ENCODE measurements around the gene ITPKB. TPM values are rescaled to one million over a fixed set of nuclear protein-coding genes. Genes with fewer than 3 reads are reported as not detected.

The ITPKB gene
- total and polyA plus RNA-seq, 4 donors, result 2.1 to 31.8 (median 11.7) TPM

DNA sequence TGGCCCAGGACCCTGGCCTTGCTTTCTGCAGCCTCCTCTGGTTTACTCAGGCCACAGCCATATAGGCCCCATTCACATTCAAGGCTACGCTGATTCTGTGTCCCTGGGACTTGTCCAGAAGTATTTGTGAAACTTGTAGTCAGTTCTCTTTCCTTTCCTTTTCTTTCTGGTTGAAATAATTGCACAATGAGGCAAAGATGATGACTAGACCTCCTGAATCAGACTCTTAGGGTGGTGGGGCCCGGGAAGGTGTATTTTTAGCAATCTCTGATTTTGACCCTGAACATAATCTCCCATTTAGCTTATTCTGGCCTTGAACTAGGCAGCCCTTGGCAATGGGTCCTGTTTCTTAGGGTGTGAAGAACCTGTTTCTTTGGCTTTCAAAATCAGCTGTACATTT lies 150.6 kb downstream of the ITPKB start:
- no peak for ATAC-seq (ENCODE audit: low FRiP score)
- WGBS, 2 donors, result 37 to 46% methylated on average over 2 of the region's 2 CpGs
- H3K27me3 ChIP-seq (ENCODE audit: control insufficient read depth in 1 of 2, insufficient read depth in 2 of 2, low read length in 1 of 2), result no peaks in the 10 kb centered on the region
- no peaks in the 10 kb centered on the region for H3K4me1 ChIP-seq (ENCODE audit: control insufficient read depth in 1 of 2, insufficient read depth in 2 of 2, low read length in 2 of 2)
- H3K9me3 ChIP-seq (ENCODE audit: control insufficient read depth, low read length), result no peaks in the 10 kb centered on the region
- H3K36me3 ChIP-seq (ENCODE audit: control insufficient read depth in 1 of 2, insufficient read depth in 2 of 2, low read length in 1 of 2), result no peaks in the 10 kb centered on the region
- no peak overlapping the region for H3K27ac ChIP-seq (ENCODE audit: low read depth in 1 of 2, low read length in 2 of 2)
- DNase-seq, result no peak
- H3K4me3 ChIP-seq (ENCODE audit: low read length in 2 of 2), result no peak overlapping the region
- intact Hi-C loops (cut with DNase I), result no loop called here

- Histone ChIP-seq H3K27me3 (ENCODE audit: control insufficient read depth in 1 of 2, insufficient read depth in 2 of 2, low read length in 1 of 2) (no peaks in the 10 kb centered on the region), H3K4me1 (ENCODE audit: control insufficient read depth in 1 of 2, insufficient read depth in 2 of 2, low read length in 2 of 2) (no peaks in the 10 kb centered on the region), H3K9me3 (ENCODE audit: control insufficient read depth, low read length) (no peaks in the 10 kb centered on the region), H3K27ac (ENCODE audit: low read depth in 1 of 2, low read length in 2 of 2) (no peak overlapping the region), H3K36me3 (ENCODE audit: control insufficient read depth in 1 of 2, insufficient read depth in 2 of 2, low read length in 1 of 2) (no peaks in the 10 kb centered on the region), H3K4me3 (ENCODE audit: low read length in 2 of 2) (no peak overlapping the region)
- no peak for ATAC-seq (ENCODE audit: low FRiP score)
- DNase-seq, result no peak
- intact Hi-C loops (cut with DNase I), result no loop called here
- WGBS, 2 donors, result 89 to 90% methylated on average over 16 of the region's 16 CpGs
Observed at GRCh38 chr1:226586650-226587422, 152.2 kb downstream of the ITPKB start.

GRCh38 chr1:226586116-226586515 lies 153.0 kb downstream of the ITPKB start:
- Histone ChIP-seq H3K27ac (ENCODE audit: low read depth in 1 of 2, low read length in 2 of 2) (no peak overlapping the region), H3K4me3 (ENCODE audit: low read length in 2 of 2) (no peak overlapping the region), H3K9me3 (ENCODE audit: control insufficient read depth, low read length) (no peaks in the 10 kb centered on the region), H3K4me1 (ENCODE audit: control insufficient read depth in 1 of 2, insufficient read depth in 2 of 2, low read length in 2 of 2) (no peaks in the 10 kb centered on the region), H3K36me3 (ENCODE audit: control insufficient read depth in 1 of 2, insufficient read depth in 2 of 2, low read length in 1 of 2) (no peaks in the 10 kb centered on the region), H3K27me3 (ENCODE audit: control insufficient read depth in 1 of 2, insufficient read depth in 2 of 2, low read length in 1 of 2) (no peaks in the 10 kb centered on the region)
- ATAC-seq (ENCODE audit: low FRiP score) (no peak), DNase-seq (no peak)
- intact Hi-C loops (cut with DNase I), result no loop called here
- WGBS, 2 donors, result 94 to 96% methylated on average over 7 of the region's 7 CpGs

GRCh38 chr1:226584164-226584563 lies 154.9 kb downstream of the ITPKB start:
- H3K4me3 ChIP-seq (ENCODE audit: low read length in 2 of 2), result no peak overlapping the region
- no peaks in the 10 kb centered on the region for H3K4me1 ChIP-seq (ENCODE audit: control insufficient read depth in 1 of 2, insufficient read depth in 2 of 2, low read length in 2 of 2)
- DNase-seq (no peak), ATAC-seq (ENCODE audit: low FRiP score) (no peak)
- H3K9me3 ChIP-seq (ENCODE audit: control insufficient read depth, low read length), result no peaks in the 10 kb centered on the region
- intact Hi-C loops (cut with DNase I), result no loop called here
- no peaks in the 10 kb centered on the region for H3K27me3 ChIP-seq (ENCODE audit: control insufficient read depth in 1 of 2, insufficient read depth in 2 of 2, low read length in 1 of 2)
- H3K36me3 ChIP-seq (ENCODE audit: control insufficient read depth in 1 of 2, insufficient read depth in 2 of 2, low read length in 1 of 2), result no peaks in the 10 kb centered on the region
- 78 to 92% methylated on average over 3 of the region's 3 CpGs for WGBS, 2 donors
- no peak overlapping the region for H3K27ac ChIP-seq (ENCODE audit: low read depth in 1 of 2, low read length in 2 of 2)

- Histone ChIP-seq H3K36me3 (ENCODE audit: control insufficient read depth in 1 of 2, insufficient read depth in 2 of 2, low read length in 1 of 2) (no peaks in the 10 kb centered on the region), H3K4me3 (ENCODE audit: low read length in 2 of 2) (no peak overlapping the region), H3K27ac (ENCODE audit: low read depth in 1 of 2, low read length in 2 of 2) (no peak overlapping the region), H3K9me3 (ENCODE audit: control insufficient read depth, low read length) (no peaks in the 10 kb centered on the region), H3K27me3 (ENCODE audit: control insufficient read depth in 1 of 2, insufficient read depth in 2 of 2, low read length in 1 of 2) (no peaks in the 10 kb centered on the region), H3K4me1 (ENCODE audit: control insufficient read depth in 1 of 2, insufficient read depth in 2 of 2, low read length in 2 of 2) (no peaks in the 10 kb centered on the region)
- ATAC-seq (ENCODE audit: low FRiP score) (no peak), DNase-seq (no peak)
- WGBS, 2 donors, result 94% methylated on average over 3 of the region's 3 CpGs
- intact Hi-C loops (cut with DNase I), result no loop called here
Observed at GRCh38 chr1:226582966-226583365, 156.1 kb downstream of the ITPKB start.

Other genes starting within 250 kb of the ITPKB start
- gene STUM, start 190.5 kb downstream of the ITPKB start, total RNA-seq, result 1 to 10 TPM; 2.7 to 3.0 TPM
- gene STUM, start 190.5 kb downstream of the ITPKB start, polyA plus RNA-seq, result under 1 TPM; 0.13 to 0.59 TPM
- 10 to 100 TPM; 14.4 to 15.7 TPM for gene PSEN2, start 131.3 kb upstream of the ITPKB start, total RNA-seq
- gene PSEN2, start 131.3 kb upstream of the ITPKB start, polyA plus RNA-seq, result 10 to 100 TPM; 11.2 to 12.3 TPM
- gene COQ8A, start 201.0 kb upstream of the ITPKB start, total RNA-seq, result 10 to 100 TPM; 13.9 to 27.3 TPM
- gene COQ8A, start 201.0 kb upstream of the ITPKB start, polyA plus RNA-seq, result 10 to 100 TPM; 11.4 to 37.5 TPM